Coronary artery (tissue), 2 donors: ENCODE measurements around the gene ZNF436.

ENCODE experiments used
- DNase-seq: peaks from one replicate; pipeline ENCODE4 v3.0.0-alpha.2; 2017; ENCODE audit warnings: low spot score
- H3K27ac ChIP-seq, 2 donors: fragments of 200-600 bp; sonication (generic); one replicate each; pipeline ENCODE4 v1.5.1; 2016 to 2019
- H3K4me3 ChIP-seq: fragments of 200-600 bp; sonication (generic); 2 replicates; pipeline ENCODE4 v1.5.1; 2016; ENCODE audit warnings: mild to moderate bottlenecking, moderate library complexity
- TF ChIP-seq, protein P1 (sequence below): fragments of 200-600 bp; sonication (generic); IDR thresholded peaks from one replicate; pipeline ENCODE4 v1.5.1; 2019; ENCODE audit warnings: antibody characterized with exemption

Gene ZNF436

DNA sequence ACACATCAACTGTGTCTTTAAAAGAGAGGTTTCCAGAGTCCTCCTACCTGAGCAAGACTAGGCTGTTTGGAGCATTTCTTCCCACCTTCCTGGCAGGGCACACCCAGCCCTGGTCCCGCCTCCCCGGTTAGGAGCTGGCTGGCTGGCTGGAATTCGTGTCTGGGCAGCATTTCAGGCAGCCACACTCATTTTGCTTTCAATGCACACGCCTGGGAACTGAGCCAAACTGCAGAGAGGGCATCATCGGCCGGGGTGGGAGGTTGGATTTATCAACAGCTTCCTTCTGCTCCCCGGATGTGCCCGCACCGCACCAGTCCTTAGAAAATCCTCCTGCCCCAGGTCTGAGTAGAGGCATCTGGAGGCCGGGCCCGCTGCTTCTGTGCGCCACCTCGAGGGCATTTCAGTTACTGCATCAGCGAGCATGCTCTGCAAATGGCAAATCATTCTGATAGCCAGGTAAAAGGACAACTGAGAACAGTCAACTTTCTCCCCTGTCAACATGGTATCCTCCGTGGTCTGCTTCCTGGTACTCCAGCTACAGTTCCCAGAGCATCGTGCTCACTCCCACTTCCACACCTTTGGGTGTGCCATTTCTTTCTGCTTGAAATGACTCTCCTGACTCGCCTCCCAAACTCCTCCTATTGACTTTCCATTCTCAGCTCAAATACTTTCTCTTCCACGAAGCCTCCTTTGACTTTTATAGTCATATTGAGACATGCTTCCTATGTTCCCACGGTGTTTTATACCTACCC lies 34.3 kb upstream of the ZNF436 start:
- DNase-seq = peak; percentile 90
- TF ChIP-seq, protein P1, sequence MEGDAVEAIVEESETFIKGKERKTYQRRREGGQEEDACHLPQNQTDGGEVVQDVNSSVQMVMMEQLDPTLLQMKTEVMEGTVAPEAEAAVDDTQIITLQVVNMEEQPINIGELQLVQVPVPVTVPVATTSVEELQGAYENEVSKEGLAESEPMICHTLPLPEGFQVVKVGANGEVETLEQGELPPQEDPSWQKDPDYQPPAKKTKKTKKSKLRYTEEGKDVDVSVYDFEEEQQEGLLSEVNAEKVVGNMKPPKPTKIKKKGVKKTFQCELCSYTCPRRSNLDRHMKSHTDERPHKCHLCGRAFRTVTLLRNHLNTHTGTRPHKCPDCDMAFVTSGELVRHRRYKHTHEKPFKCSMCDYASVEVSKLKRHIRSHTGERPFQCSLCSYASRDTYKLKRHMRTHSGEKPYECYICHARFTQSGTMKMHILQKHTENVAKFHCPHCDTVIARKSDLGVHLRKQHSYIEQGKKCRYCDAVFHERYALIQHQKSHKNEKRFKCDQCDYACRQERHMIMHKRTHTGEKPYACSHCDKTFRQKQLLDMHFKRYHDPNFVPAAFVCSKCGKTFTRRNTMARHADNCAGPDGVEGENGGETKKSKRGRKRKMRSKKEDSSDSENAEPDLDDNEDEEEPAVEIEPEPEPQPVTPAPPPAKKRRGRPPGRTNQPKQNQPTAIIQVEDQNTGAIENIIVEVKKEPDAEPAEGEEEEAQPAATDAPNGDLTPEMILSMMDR = peak; percentile 89
- Histone ChIP-seq H3K4me3 (peak overlapping the region; percentile 46), H3K27ac (peak overlapping the region; percentile 18 to 78)

DNA sequence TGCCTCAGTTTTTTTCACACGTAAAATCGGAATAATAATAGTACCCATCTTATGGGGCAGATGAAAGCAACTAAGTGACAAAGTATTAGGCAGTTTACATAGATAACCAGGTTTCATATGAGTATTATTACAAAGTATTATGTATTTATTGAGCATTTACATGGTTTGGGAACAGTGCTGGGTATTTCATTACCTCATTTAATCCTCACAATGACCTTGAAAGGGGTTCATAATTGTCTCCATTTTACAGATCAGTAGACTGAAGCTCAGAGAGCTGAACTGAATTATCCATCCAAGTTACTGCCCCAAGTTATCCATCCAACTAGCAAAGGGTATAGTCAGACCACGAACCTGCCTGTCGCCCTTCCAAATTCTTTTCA lies 33.7 kb upstream of the ZNF436 start:
- H3K27ac ChIP-seq = peak overlapping the region; percentile 18 to 78
- no peak for DNase-seq
- TF ChIP-seq, protein P1 = no peak
- peak overlapping the region; percentile 46 for H3K4me3 ChIP-seq

DNA sequence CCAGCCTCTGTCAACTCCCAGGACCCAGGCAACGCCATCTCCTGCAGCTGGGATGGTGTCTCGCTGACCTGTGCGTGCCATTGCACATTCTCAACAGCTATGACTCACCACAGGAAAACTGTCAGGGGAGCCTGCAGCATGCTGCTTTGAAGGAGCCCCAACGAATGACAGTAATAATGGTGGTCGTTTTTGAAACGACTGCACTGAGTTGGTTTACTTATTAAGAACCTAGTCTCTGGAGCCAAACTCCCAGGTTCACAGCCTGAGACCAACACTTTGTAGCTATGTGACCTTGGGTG lies 33.4 kb upstream of the ZNF436 start:
- TF ChIP-seq, protein P1 = no peak
- Histone ChIP-seq H3K4me3 (no peak overlapping the region), H3K27ac (peak overlapping the region in 1 of 2 donors; percentile 48)
- no peak for DNase-seq

DNA sequence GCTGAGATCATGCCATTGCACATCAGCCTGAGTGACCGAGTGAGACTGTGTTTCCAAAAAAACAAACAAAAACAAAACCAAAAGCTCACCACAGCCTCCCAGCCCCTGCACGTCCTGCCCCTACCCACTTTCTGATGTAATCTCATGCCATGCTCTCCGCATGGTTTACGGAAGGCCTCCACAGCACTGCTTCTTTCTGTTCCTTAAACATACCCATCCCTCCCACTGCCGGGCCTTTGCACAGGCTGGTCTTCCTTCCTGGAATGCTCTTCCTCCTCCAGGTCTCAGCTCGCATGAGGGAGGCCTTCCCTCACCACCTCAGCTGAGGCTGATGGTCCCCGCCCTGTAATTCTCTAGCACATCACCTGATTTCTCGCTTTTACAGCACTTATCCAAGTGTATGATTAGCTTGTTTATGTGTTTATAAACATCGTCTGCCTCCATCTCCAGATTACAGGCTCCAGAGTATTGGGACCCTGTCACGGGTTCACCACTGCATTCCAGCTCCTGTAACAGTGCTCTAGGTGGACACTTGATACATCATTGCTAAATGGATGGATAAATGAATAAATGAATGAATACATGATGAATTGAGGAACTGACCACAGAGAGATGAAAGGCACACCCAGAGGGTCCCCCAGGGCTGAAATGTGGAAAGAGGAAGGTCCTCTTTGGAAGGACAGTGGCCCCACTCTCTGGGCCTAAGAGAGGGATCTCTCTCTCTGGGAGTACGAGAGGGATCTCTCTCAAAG lies 32.8 kb upstream of the ZNF436 start:
- no peak overlapping the region for H3K4me3 ChIP-seq
- H3K27ac ChIP-seq = peak overlapping the region in 1 of 2 donors; percentile 48
- no peak for DNase-seq
- TF ChIP-seq, protein P1 = no peak

DNA sequence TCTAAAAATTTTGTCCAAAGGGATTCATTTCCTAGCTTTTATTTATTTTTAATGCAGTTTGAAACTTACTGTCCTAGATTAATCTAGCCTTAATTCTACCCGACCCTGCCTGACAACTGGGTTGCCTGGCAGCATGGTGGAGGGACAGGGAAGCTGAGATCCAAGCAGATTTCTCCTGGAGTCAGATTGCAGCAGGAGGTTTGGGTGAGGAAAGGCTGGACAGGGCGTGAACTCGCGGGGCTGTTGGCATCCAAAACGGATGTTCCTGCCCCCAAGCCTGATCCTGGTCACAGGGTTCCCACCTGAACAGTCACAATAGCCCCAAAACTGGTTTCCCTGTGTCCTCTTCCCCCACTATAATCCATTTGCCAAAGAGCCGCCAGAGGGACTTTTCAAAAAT lies 31.7 kb upstream of the ZNF436 start:
- DNase-seq = no peak
- TF ChIP-seq, protein P1 = no peak
- Histone ChIP-seq H3K4me3 (no peak overlapping the region), H3K27ac (peak overlapping the region in 1 of 2 donors; percentile 48)

- TF ChIP-seq, protein P1 = no peak
- DNase-seq = no peak
These were observed 30.9 kb upstream of the ZNF436 start for GRCh38 chr1:23400324-23401114.

More at GRCh38 chr1:23400324-23401114, 30.9 kb upstream of the ZNF436 start:
- Histone ChIP-seq H3K4me3 (no peak overlapping the region), H3K27ac (peak overlapping the region in 1 of 2 donors; percentile 48)
